Smooth muscle cell (in vitro differentiated cells): ENCODE data around the gene CDH13. TPM values are rescaled to one million over a fixed set of nuclear protein-coding genes. Genes with fewer than 3 reads are reported as not detected.

ENCODE experiments used
- DNase-seq: peaks from one replicate; lab custom pipeline; 2025; ENCODE audit not compliant: unreplicated experiment; lab: John Stamatoyannopoulos, UW
- H2AFZ ChIP-seq: fragments of 200-600 bp; sonication (generic); 2 replicates; pipeline ENCODE4 v1.6.0; 2016; ENCODE audit warnings: antibody characterized with exemption, low read depth, mild to moderate bottlenecking
- H3F3A ChIP-seq: fragments of 200-600 bp; sonication (generic); 2 replicates; pipeline ENCODE4 v1.6.0; 2017; ENCODE audit warnings: antibody characterized with exemption, low read depth
- H3K27ac ChIP-seq: fragments of 200-600 bp; sonication (generic); 2 replicates; pipeline ENCODE4 v1.5.1; 2016; ENCODE audit warnings: low read depth, mild to moderate bottlenecking
- H3K27me3 ChIP-seq: fragments of 200-600 bp; sonication (generic); 2 replicates; pipeline ENCODE4 v1.6.1; 2016; ENCODE audit warnings: low read depth, mild to moderate bottlenecking
- H3K36me3 ChIP-seq: fragments of 200-600 bp; sonication (generic); 2 replicates; pipeline ENCODE4 v1.5.1; 2016; ENCODE audit warnings: low read depth
- H3K4me1 ChIP-seq: fragments of 200-600 bp; sonication (generic); 2 replicates; pipeline ENCODE4 v1.5.1; 2016; ENCODE audit warnings: low read depth
- H3K4me2 ChIP-seq: fragments of 200-600 bp; sonication (generic); 2 replicates; pipeline ENCODE4 v1.6.0; 2016; ENCODE audit warnings: mild to moderate bottlenecking
- H3K4me3 ChIP-seq: fragments of 200-600 bp; sonication (generic); 2 replicates; pipeline ENCODE4 v1.5.1; 2016; ENCODE audit warnings: mild to moderate bottlenecking
- H3K79me2 ChIP-seq: fragments of 200-600 bp; sonication (generic); 2 replicates; pipeline ENCODE4 v1.6.0; 2016; ENCODE audit warnings: low read depth, mild to moderate bottlenecking
- H3K9ac ChIP-seq: fragments of 200-600 bp; sonication (generic); 2 replicates; pipeline ENCODE4 v1.6.0; 2016; ENCODE audit warnings: low read depth
- H3K9me3 ChIP-seq: fragments of 200-600 bp; sonication (generic); replicated peaks from 2 replicates; pipeline ENCODE4 v1.5.1; 2016; ENCODE audit warnings: low read depth
- H4K20me1 ChIP-seq: fragments of 200-600 bp; sonication (generic); 2 replicates; pipeline ENCODE4 v1.6.0; 2016; ENCODE audit warnings: low read depth
- CTCF ChIP-seq: fragments of 200-600 bp; sonication (generic); IDR thresholded peaks from 2 replicates; pipeline ENCODE4 v1.5.1; 2017; ENCODE audit warnings: borderline replicate concordance, mild to moderate bottlenecking, antibody characterized with exemption; ENCODE audit not compliant: insufficient read depth, poor library complexity, severe bottlenecking
- WGBS: methylation state at CpG from one replicate; pipeline ENCODE4 v1.1.7; 2016; ENCODE audit warnings: low lambda C conversion rate; 5-methylcytosine and 5-hydroxymethylcytosine counted together
- polyA plus RNA-seq: library from polyadenylated mRNA; unstranded; fragments of >200 nt; fragmentation: Nextera tagmentation; extraction: Ambion mirVana; gene quantifications from 2 replicates; pipeline ENCODE4 v1.2.1, GENCODE V29; 2016
- total RNA-seq: library from RNA; depleted of rRNA; stranded (reverse); fragments of >200 nt; gene quantifications from 2 replicates; pipeline ENCODE4 v1.2.3, GENCODE V29; 2014

CDH13 gene
- total and polyA plus RNA-seq, 2 experiments from 2014 or later: 12.1 to 32.2 TPM

DNA sequence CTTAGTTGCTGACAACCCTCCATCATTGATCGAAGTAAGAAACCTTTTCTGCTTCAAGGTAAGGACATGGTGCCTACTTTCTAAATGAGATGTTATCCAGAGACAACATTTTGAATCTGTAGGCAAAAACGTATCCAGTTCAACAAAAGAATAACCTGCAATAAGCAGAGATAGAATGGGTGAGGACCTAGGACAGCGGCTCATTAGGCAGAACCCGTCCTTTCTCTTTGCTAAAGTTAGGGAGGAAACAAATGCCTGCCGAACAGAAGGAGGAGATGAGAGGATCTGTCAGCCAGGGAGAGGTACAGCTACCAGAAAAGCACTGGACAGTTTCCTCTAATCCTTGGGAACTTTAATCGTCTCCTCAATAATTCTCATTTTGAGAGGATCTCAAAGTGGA, 183.3 kb downstream of the CDH13 start:
- H3K9me3 ChIP-seq: no peaks in the 10 kb centered on the region
- 79% methylated on average over 6 of the region's 6 CpGs for WGBS
- no peaks in the 10 kb centered on the region for H3K36me3 ChIP-seq
- no peaks in the 10 kb centered on the region for H3K4me1 ChIP-seq
- no peak overlapping the region for H3K4me2 ChIP-seq
- H3K27me3 ChIP-seq: no peaks in the 10 kb centered on the region
- H4K20me1 ChIP-seq: no peaks in the 10 kb centered on the region
- DNase-seq: no peak
- H3K9ac ChIP-seq: no peak overlapping the region
- TF ChIP-seq CTCF: no peak
- no peak overlapping the region for H3K4me3 ChIP-seq
- H3F3A ChIP-seq: no peaks in the 10 kb centered on the region
- no peak overlapping the region for H2AFZ ChIP-seq
- no peak overlapping the region for H3K27ac ChIP-seq
- H3K79me2 ChIP-seq: no peaks in the 10 kb centered on the region

GRCh38 chr16:82814059-82814458, 187.3 kb downstream of the CDH13 start:
- no peaks in the 10 kb centered on the region for H3K27me3 ChIP-seq
- TF ChIP-seq CTCF: no peak
- H2AFZ ChIP-seq: no peak overlapping the region
- H4K20me1 ChIP-seq: no peaks in the 10 kb centered on the region
- 63% methylated on average over 3 of the region's 3 CpGs for WGBS
- no peak overlapping the region for H3K9ac ChIP-seq
- no peaks in the 10 kb centered on the region for H3F3A ChIP-seq
- H3K27ac ChIP-seq: no peak overlapping the region
- no peaks in the 10 kb centered on the region for H3K79me2 ChIP-seq
- H3K4me1 ChIP-seq: no peaks in the 10 kb centered on the region
- H3K4me2 ChIP-seq: no peak overlapping the region
- no peak for DNase-seq
- H3K4me3 ChIP-seq: no peak overlapping the region
- H3K36me3 ChIP-seq: no peaks in the 10 kb centered on the region
- H3K9me3 ChIP-seq: no peaks in the 10 kb centered on the region

- H3K79me2 ChIP-seq: no peaks in the 10 kb centered on the region
- no peak overlapping the region for H3K9ac ChIP-seq
- no peak overlapping the region for H2AFZ ChIP-seq
- H3K4me3 ChIP-seq: no peak overlapping the region
- no peak overlapping the region for H3K4me2 ChIP-seq
- DNase-seq: no peak
- H3K27ac ChIP-seq: no peak overlapping the region
- no peaks in the 10 kb centered on the region for H3F3A ChIP-seq
- H3K9me3 ChIP-seq: no peaks in the 10 kb centered on the region
- H3K36me3 ChIP-seq: no peaks in the 10 kb centered on the region
- no peak for TF ChIP-seq CTCF
- H4K20me1 ChIP-seq: no peaks in the 10 kb centered on the region
- H3K27me3 ChIP-seq: no peaks in the 10 kb centered on the region
- no peaks in the 10 kb centered on the region for H3K4me1 ChIP-seq
Measured at GRCh38 chr16:82819286-82819685, 192.5 kb downstream of the CDH13 start.

- H3K36me3 ChIP-seq: no peaks in the 10 kb centered on the region
- WGBS: 85% methylated on average over 2 of the region's 2 CpGs
Measured at GRCh38 chr16:82820855-82821254, 194.1 kb downstream of the CDH13 start.

More at GRCh38 chr16:82820855-82821254, 194.1 kb downstream of the CDH13 start:
- no peak overlapping the region for H3K9ac ChIP-seq
- TF ChIP-seq CTCF: no peak
- H4K20me1 ChIP-seq: no peaks in the 10 kb centered on the region
- no peaks in the 10 kb centered on the region for H3K27me3 ChIP-seq
- H3K4me2 ChIP-seq: no peak overlapping the region
- no peaks in the 10 kb centered on the region for H3K79me2 ChIP-seq
- no peaks in the 10 kb centered on the region for H3K4me1 ChIP-seq
- no peaks in the 10 kb centered on the region for H3F3A ChIP-seq
- no peak for DNase-seq
- no peak overlapping the region for H3K4me3 ChIP-seq
- H3K9me3 ChIP-seq: no peaks in the 10 kb centered on the region
- H2AFZ ChIP-seq: no peak overlapping the region
- H3K27ac ChIP-seq: no peak overlapping the region
